ENCODE measurements around the gene FARS2. TPM values are rescaled to one million over a fixed set of nuclear protein-coding genes. Genes with fewer than 3 reads are reported as not detected.

The FARS2 gene
- total and polyA plus RNA-seq, 9 of the 15 experiments (the other 6 are each of a cell fraction or from before 2014, with no cell fraction given): 16.5 to 62.2 (median 27.0) TPM

GRCh38 chr6:5761370-5761769, 500.1 kb downstream of the FARS2 start:
- TF ChIP-seq ZNF184 (CRISPR knock-in tag; IDR thresholded peaks at IDR 0.05): no peak
- TF ChIP-seq MEIS2 (IDR thresholded peaks at IDR 0.05; ENCODE audit: partially characterized antibody): no peak
- TF ChIP-seq SMARCE1 (IDR thresholded peaks at IDR 0.05): no peak
- TF ChIP-seq HIVEP1 (CRISPR knock-in tag; IDR thresholded peaks at IDR 0.05): no peak
- no peak for TF ChIP-seq CBFB (CRISPR knock-in tag; IDR thresholded peaks at IDR 0.05)
- TF ChIP-seq SIX5 (IDR thresholded peaks at IDR 0.05; ENCODE audit: borderline replicate concordance in 1 of 2, insufficient read depth in 1 of 2, low read depth in 1 of 2, low read length in 2 of 2): no peak
- TF ChIP-seq NFXL1 (CRISPR knock-in tag; IDR thresholded peaks at IDR 0.05): no peak
- no peak for TF ChIP-seq DACH1 (IDR thresholded peaks at IDR 0.05; ENCODE audit: partially characterized antibody)
- TF ChIP-seq RAD21 (CRISPR knock-in tag; conservative IDR thresholded peaks at IDR 0.05 in 1 of 2, IDR thresholded peaks at IDR 0.05 in 1 of 2): no peak
- TF ChIP-seq ETV1 (tag; conservative IDR thresholded peaks at IDR 0.05; ENCODE audit: low read depth): no peak
- no peak for TF ChIP-seq MEF2D (tag; conservative IDR thresholded peaks at IDR 0.05; ENCODE audit: low read depth)
- TF ChIP-seq MLLT1 (IDR thresholded peaks at IDR 0.05): no peak
- no peak for TF ChIP-seq RERE (CRISPR knock-in tag; IDR thresholded peaks at IDR 0.05; ENCODE audit: borderline replicate concordance)
- TF ChIP-seq EGR1 (conservative IDR thresholded peaks at IDR 0.05): no peak
- intact Hi-C loops (cut with micrococcal nuclease) (loop anchor here (10.0 kb wide), 1 partner anchor 287 kb away; no protein-coding TSS in a partner anchor), in situ Hi-C loops (cut with MboI) (no loop called here)
- H4K20me1 ChIP-seq (replicated peaks; ENCODE audit: control insufficient read depth, insufficient read depth, low read length): no peaks in the 10 kb centered on the region
- no peak overlapping the region for H2AFZ ChIP-seq (ENCODE audit: low read depth, low read length)
- no peaks in the 10 kb centered on the region for H3K79me2 ChIP-seq (ENCODE audit: control insufficient read depth, insufficient read depth, low read length)
- no peaks in the 10 kb centered on the region for H3K4me1 ChIP-seq (replicated peaks in 1 of 2; ENCODE audit: control insufficient read depth in 2 of 2, insufficient read depth in 2 of 2, low read length in 2 of 2)
- H3K4me2 ChIP-seq (ENCODE audit: insufficient read depth, low read length): no peak overlapping the region
- POLR2A ChIA-PET: no interaction called here
- H3K9me3 ChIP-seq (replicated peaks; ENCODE audit: control insufficient read depth, insufficient read depth, low read depth, low read length): no peaks in the 10 kb centered on the region
- BruUV-seq (replicated peaks): no TSS peak
- CTCF ChIA-PET (ENCODE audit: low intra/inter-chr PET ratio): no interaction called here
- no peak overlapping the region for H3K27ac ChIP-seq (ENCODE audit: extremely low read depth, low read depth, low read length)
- no peak for ATAC-seq
- no peak for FAIRE-seq
- no peak overlapping the region for H3K9ac ChIP-seq (ENCODE audit: insufficient read depth in 1 of 2, low read depth in 2 of 2, low read length in 2 of 2)
- H3K27me3 ChIP-seq (ENCODE audit: control insufficient read depth in 2 of 2, insufficient read depth in 2 of 2, low read length in 2 of 2): peaks cover 0 to 29% of the 10 kb centered on the region in 2 experiments; a peak in 2 of 5 replicates
- no peak for DNase-seq (ENCODE audit: extremely low read depth in 1 of 4, low spot score in 3 of 4)
- no peak overlapping the region for H3K4me3 ChIP-seq
- H3K36me3 ChIP-seq (ENCODE audit: control insufficient read depth, insufficient read depth, low read length): no peaks in the 10 kb centered on the region
- WGBS (ENCODE audit: insufficient coverage, low coverage, missing lambda C conversion rate): 7% methylated on average over 5 of the region's 5 CpGs
- no peaks in the 10 kb centered on the region for H3K9me1 ChIP-seq (ENCODE audit: control insufficient read depth, insufficient read depth, low read length)
